Measurements from ENCODE around the gene ARMC9.
"Not testable (repeated sequence)": the region's sequence is repeated elsewhere in the genome, so short reads cannot be mapped to it uniquely, and the experiment has no call there.

ARMC9 gene

DNA sequence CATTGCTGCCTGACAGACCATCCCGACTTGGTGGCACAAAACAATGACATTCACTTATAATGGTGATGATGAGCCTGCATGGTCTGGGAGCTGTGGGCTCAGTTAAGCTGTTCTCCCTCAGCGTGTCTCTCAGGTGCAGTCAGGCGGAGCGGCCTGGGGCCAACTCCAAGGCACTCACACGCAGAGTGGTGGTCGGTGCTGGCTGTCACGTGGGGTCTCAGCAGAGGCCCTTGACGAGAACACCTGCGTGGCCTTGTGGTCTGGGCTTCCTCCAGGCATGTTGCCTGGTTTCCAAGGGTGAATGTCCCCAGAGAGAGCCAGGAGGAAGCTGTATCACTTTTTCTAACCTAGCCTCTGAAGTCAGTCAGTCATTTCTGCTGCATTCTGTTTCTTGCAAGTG is 29.8 kb downstream of the ARMC9 start:
- no peak for TF ChIP-seq ZNF274 (IDR thresholded peaks at IDR 0.05; ENCODE audit: low read depth, low read length)
- H3K4me3 ChIP-seq (ENCODE audit: low read length) = no peak overlapping the region; the same call in 1 of the 2 replicates

DNA sequence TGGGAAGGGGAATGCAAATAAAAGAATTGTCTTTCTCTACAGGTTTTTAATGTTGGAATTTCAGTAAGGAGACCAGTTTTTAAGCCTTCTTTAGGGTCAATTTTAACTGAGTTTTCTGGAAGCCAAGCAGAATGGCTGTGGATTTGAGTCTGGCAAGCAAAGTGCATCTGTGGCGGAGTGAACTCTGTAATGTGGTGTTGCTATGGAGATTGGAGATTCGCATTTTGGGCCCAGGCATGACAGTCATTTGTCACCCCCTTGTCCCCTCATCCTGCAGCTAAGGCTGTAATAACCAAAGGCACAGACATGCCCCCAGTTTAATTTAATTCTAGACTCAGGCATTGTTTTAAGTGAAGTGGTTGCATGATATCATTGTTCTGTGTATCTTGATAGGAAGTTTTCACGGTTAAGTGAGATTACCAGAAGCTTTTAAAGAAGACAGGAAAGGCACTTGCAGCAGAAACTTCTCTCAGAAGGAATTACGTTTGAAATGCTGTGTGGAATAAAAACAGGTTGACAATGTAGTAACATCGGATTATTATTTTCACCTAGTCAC is 30.6 kb downstream of the ARMC9 start:
- TF ChIP-seq ZNF274 (IDR thresholded peaks at IDR 0.05; ENCODE audit: low read depth, low read length) = no peak
- H3K4me3 ChIP-seq (ENCODE audit: low read length) = no peak overlapping the region; the same call in 1 of the 2 replicates

DNA sequence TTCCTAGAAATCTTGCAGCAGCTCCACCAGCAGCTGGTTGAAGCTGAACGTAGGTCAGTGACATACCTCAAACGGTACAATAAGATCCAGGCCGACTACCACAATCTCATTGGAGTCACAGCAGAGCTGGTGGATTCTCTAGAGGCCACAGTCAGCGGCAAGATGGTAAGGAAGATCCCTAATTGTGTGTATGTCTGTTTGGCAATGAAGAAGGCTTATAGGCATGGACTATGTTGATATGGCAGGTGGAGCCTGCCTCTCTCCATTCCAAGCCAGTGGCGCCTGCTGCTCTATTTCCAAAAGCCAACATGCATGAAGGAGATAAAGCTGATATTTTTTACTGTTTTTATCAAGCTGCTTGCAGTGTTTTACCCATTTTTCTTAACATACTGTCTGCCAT is 36.8 kb downstream of the ARMC9 start:
- no peak overlapping the region for H3K4me3 ChIP-seq (ENCODE audit: low read length)
- no peak for TF ChIP-seq ZNF274 (IDR thresholded peaks at IDR 0.05; ENCODE audit: low read depth, low read length)

- H3K4me3 ChIP-seq (ENCODE audit: low read length) = no peak overlapping the region
- no peak for TF ChIP-seq ZNF274 (IDR thresholded peaks at IDR 0.05; ENCODE audit: low read depth, low read length)
These were observed 40.3 kb downstream of the ARMC9 start for GRCh38 chr2:231238689-231239088.

- TF ChIP-seq ZNF274 (IDR thresholded peaks at IDR 0.05; ENCODE audit: low read depth, low read length) = no peak
- no peak overlapping the region for H3K4me3 ChIP-seq (ENCODE audit: low read length)
These were observed 41.3 kb downstream of the ARMC9 start for GRCh38 chr2:231239751-231240150.

DNA sequence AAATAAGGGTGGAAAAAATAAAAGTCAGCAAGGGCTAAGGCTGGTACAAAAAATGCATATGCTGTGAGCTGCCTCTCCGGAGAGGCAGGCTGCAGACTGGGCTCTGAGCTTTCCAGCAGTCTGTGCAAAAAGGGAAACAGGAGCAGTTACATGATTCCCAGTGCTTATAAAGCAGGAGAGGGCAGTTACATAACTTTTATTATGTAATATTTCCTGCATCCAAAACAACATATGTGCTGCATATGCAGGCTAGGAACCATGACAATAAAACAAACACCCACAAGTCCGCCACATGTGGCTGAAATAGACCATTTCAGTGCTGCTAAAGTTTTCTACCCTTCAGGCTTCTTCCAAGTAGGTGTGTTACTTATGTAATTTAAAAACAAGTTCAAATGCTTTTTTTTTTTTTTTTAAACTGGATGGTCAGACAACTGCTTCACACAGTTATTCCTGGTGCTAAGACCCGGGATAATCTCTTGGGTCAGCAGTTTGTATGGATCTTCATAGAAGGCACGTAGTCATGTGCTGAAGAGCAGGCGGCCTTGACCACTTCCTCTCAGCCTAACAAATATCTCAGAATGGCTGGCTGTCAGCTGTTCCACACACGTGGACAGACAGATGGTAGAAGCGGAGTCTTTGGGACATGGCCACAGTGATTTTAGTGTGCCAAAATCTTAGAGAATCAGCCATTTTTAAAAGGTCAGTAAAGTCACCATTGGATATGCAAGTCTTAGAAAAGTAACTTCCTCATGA is 43.5 kb downstream of the ARMC9 start:
- no peak overlapping the region for H3K4me3 ChIP-seq (ENCODE audit: low read length)
- no peak for TF ChIP-seq ZNF274 (IDR thresholded peaks at IDR 0.05; ENCODE audit: low read depth, low read length)

DNA sequence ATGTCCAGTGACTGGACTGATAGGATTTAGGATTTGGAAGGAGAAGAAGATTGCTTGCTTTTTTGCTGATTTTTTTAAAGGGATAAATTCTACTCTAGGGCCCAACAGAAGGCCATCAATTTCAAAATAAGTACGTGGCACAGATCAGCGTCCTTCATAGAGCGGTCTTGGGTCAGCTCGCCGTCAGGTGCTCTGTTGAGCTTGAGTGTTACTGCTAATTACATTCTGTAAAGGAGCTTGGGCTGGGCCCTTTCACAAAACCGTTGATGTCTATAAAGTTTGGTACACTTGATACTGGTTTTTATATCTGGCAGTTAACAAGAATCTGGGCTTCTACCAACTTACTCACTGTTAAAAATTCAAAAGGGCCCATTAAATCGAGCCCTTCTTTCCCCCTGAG is 45.4 kb downstream of the ARMC9 start:
- H3K4me3 ChIP-seq (ENCODE audit: low read length) = no peak overlapping the region
- no peak for TF ChIP-seq ZNF274 (IDR thresholded peaks at IDR 0.05; ENCODE audit: low read depth, low read length)

GRCh38 chr2:231244382-231245248 is 46.2 kb downstream of the ARMC9 start:
- no peak for TF ChIP-seq ZNF274 (IDR thresholded peaks at IDR 0.05; ENCODE audit: low read depth, low read length)

DNA sequence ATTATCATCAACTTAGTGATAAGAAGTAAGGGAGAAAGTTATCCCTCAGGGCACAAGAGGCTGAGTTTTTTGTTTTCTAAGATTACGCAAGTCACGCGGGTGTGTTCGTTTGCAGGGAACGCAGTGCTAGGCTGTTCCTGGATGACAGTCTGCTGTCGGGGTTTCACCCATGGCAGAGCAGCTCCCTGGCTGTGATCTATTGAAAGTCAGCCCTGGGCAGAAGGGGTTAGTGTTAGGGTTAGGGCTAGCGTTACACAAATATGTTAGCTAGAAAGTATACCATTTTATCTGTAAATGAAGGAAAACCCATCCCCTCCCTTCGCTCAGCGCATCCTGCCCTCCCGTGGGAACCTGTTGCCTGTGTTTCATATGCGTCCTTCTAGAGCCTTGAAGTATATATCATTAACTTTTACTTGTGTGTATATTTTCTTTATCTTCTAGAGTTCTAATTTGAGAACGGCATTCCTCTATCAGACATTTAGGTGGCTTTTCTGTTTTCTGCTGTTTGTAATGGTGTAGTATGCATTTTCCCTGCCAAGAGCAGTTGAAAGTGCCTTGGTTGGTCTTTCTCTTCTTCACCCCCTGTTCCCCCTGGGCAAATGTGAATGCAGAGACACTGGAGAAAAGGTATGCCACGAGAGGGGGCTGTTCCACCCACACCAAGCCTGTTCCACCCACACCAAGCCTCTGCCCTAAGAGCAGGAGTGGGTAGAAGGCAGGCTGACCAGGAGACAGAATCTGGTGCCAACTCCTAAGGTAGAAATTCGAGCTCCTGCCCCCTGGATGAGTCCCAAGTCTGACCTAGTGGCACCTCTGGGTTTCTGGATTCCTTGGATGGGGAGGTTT is 47.0 kb downstream of the ARMC9 start:
- TF ChIP-seq ZNF274 (IDR thresholded peaks at IDR 0.05; ENCODE audit: low read depth, low read length) = no peak
- no peak overlapping the region for H3K4me3 ChIP-seq (ENCODE audit: low read length)

More at GRCh38 chr2:231244382-231245248, 46.2 kb downstream of the ARMC9 start:
- H3K4me3 ChIP-seq (ENCODE audit: low read length) = no peak overlapping the region

DNA sequence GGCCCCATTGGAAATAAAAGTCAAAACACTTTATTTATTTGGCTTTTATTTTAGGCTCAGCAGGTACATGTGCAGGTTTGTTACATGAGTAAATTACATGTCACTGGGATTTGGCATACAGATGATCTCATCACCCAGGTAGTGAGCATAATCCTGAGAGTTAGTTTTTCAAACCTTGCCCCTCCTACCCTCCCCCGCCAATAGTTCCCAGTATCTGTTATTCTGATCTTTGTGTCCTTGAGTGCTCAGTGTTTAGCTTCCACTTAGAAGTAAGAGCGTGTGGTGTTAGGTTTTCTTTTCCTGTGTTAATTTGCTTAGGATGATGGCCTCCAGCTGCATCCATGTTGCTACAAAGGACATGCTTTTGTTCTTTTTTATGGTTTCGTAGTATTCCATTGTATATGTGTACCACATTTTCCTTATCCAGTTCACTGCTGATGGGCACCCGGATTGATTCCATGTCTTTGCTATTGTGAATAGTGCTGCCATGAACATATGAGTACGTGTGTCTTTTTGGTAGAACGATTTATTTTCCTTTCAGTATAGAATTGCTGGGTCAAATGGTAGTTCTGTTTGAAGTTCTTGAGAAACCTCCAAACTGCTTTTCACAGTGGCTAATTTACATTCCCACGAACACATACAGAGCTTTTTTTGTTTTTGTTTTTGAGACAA is 47.9 kb downstream of the ARMC9 start:
- TF ChIP-seq ZNF274 (IDR thresholded peaks at IDR 0.05; ENCODE audit: low read depth, low read length) = no peak
- no peak overlapping the region for H3K4me3 ChIP-seq (ENCODE audit: low read length)

DNA sequence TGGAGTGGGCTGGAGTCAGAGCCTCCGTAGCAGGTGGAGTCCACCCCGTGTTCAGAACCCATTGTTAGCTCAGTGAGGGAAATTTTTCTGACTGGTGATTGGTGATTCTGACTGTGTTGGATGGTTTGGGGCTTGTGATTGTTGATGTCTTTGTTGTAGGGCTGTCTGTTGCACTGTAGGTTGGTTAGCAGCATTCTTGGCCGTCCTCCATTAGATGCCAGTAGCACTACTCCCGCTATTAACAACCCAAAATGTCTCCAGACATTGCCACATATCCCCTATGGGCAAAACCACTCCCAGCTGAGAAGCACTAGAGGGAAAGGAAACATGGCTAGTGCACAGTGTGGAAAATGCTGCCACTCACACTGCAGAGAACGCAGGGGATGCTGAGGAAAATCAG is 51.7 kb downstream of the ARMC9 start:
- TF ChIP-seq ZNF274 (IDR thresholded peaks at IDR 0.05; ENCODE audit: low read depth, low read length) = no peak
- no peak overlapping the region for H3K4me3 ChIP-seq (ENCODE audit: low read length)

DNA sequence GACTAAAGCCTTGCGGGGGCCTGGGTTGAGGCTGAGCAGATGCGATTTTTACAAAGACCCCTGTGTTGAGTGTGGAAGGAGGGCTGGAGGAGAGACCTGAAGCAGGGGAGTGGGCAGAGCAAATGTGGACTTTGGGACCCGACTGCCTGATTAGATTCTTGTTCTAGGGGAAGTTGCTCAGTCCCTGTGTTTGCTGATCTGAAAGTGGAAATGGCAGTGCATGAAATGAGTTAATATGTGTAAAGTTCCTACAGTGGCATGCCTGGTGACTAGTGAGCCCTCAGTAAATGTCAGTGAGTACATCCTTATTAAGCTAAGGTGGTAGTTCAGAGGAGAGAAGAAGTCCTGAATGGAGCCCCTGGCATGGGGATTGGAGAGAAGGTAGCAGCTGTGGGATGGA is 52.3 kb downstream of the ARMC9 start:
- H3K4me3 ChIP-seq (ENCODE audit: low read length) = no peak overlapping the region
- no peak for TF ChIP-seq ZNF274 (IDR thresholded peaks at IDR 0.05; ENCODE audit: low read depth, low read length)

- H3K4me3 ChIP-seq (ENCODE audit: low read length) = not testable (repeated sequence)
These were observed 54.9 kb downstream of the ARMC9 start for GRCh38 chr2:231253292-231253691.

All from GM08714 (cell line).